Smooth muscle cell of the brain vasculature (primary cell): Measurements from ENCODE around the gene DDIT4.
"Not testable (repeated sequence)": the region's sequence is repeated elsewhere in the genome, so short reads cannot be mapped to it uniquely, and the experiment has no call there.

Experiments used
- DNase-seq: peaks from one replicate; pipeline ENCODE4 v3.0.0-alpha.2; 2012; ENCODE audit warnings: low read depth, low spot score

DDIT4 gene, protein sequence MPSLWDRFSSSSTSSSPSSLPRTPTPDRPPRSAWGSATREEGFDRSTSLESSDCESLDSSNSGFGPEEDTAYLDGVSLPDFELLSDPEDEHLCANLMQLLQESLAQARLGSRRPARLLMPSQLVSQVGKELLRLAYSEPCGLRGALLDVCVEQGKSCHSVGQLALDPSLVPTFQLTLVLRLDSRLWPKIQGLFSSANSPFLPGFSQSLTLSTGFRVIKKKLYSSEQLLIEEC

DNA sequence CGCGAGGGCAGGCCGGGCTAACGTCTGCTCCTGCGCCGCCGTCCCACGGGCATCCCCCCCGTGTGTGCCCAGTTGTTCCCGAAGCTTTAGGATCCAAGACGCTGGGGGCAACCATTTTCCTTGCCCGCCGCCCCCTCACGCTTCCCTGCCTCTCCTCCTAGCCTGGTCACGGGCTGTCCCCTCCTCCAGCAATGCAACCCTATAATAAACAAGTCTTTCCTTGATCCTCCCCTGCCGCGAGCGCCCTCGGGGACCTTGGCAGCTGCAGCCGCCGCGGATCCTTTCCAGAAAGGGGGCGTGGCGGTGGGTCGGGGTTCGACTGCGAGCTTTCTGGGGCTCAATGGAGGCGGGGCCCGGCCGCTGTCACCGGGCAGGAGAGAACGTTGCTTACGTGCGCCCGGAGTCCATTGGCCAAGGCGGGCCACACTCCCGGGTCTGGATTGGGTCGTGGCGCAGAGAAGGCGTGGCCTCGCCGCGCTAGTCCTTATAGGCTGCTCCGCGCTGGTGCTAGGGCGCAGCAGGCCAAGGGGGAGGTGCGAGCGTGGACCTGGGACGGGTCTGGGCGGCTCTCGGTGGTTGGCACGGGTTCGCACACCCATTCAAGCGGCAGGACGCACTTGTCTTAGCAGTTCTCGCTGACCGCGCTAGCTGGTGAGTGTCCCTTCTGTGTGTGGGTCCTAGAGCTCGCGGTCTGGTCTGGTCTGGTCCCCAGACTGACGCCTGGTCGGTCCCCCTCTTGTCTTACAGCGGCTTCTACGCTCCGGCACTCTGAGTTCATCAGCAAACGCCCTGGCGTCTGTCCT is at the start of gene DDIT4:
Gene DDIT4, plus strand, starts transcription at position 515 of the 803 bp plus-strand sequence. CDS start 293 bp downstream, outside the sequence.
- DNase-seq = peak; percentile 97

DNA sequence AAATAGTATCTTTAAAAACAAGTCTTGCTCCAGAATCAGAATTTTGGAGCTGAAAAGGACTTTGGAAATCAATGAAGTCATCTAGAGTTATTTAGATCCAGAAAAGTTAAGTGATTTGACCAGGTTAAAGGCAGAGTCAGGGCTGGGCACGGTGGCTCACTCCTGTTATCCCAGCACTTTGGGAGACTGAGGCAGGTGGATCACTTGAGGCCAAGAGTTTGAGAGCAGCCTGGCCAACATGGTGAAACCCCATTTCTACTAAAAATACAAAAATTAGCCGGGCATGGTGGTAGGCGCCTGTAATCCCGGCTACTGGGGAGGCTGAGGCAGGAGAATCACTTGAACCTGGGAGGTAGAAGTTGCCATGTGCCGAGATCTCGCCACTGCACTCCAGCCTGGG is 49.5 kb upstream of the DDIT4 start:
- not testable (repeated sequence) for DNase-seq

DNA sequence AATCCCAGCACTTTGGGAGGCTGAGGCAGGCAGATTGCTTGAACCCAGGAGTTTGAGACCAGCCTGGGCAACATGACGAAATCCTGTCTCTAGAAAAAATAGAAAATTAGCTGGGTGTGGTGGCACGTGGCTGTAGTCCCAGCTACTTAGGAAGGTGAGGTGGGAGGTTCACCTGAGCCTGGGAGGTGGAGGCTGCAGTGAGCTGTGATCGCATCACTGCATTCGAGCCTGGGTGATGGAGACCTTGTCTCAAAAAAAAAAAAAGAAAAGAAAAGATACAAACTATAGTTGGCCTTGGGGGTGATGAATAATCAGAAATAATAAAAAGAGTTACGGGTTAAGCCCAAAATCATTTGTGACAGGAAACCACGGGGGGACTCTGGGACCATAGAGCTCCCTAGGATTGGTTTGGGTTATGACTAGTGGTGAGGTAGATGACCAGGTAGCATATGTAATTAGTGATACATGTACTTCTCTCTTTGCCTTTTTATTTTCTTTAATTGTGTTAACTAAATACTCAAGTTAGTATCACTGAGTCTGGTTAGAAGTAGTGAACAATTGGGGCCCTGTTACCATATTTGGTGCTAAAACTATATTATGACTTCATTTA is 47.2 kb upstream of the DDIT4 start:
- no peak for DNase-seq

DNA sequence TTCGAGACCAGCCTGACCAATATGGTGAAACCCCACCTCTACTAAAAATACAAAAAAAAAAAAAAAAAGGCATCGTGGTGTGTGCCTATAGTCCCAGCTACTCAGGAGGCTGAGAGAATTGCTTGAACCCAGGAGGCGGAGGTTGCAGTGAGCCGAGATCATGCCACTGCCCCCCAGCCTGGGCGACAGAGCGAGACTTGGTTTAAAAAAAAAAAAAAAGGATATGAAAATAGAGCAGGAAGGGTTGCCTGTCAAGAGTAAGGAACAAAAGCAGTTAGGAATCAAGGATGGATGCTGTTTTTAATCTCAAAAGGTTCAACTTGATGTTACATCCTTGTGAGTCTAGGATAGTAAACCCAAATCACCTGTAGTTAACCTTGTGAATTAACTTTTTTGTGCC is 45.9 kb upstream of the DDIT4 start:
- no peak for DNase-seq

DNA sequence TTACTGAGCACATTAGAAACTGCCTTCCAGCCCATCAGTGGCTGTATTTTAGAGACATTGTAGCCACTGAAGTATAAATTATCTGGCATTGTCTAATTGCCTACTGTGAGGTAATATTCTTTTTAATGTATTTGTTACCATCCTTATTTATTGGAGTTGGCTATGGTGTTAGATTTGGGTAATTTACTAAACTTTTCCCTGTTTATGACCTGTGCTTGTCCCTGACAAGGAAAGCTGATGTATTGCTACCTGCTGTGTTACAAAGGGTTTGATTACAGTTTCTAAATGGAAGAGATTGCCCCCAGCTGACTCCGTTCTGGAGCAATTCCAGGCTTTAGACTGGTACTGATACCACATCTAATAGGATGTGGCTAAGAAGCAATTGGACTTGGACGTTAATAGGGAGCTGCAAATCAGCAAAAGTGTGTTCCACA is 45.4 kb upstream of the DDIT4 start:
- no peak for DNase-seq

DNA sequence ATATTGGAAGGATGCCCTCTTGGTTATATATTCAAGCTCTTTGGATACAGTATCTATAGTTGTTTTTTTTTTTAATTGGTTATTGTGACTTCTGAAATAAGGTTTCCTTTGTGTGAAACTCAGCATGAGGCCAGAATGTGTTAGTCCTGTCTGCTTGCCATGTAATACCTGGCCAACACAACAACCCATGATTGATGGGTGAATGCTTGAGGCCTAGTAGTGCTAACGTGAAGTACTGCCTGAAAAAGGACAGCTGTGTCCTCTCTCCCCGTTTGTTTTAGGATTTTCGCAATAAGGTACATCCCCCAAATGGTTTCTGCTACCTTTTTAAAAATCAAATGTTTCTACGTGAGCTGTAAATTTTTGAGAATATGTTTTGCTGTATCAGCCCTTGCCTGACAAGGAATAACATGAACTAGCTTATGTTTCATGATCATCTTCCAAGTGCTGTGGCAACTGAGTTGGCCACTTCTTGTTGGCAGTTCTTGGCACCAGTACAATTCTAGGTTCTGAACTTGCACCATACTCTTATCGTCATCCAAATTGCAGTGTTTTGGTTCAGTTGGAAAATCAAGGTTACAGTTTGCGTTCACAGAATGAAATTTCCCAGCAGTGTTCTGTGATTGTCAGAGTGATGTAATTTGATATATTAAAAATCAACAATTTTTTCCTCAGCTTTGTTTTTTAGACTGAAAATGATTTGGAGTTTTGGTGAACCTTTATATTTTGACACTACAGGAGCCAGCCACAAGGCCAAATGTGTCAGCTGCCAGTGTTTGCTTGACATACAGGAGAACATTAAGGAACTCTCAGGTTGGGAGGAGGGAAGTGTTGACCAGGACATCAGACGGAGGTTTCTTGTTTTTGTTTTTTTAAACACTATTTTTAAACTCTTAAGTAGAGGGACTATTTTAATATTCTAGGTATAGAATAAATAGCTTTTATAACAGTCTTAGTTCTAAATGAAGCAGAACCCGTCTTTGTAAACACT is 44.2 kb upstream of the DDIT4 start:
- DNase-seq = peak; percentile 49

DNA sequence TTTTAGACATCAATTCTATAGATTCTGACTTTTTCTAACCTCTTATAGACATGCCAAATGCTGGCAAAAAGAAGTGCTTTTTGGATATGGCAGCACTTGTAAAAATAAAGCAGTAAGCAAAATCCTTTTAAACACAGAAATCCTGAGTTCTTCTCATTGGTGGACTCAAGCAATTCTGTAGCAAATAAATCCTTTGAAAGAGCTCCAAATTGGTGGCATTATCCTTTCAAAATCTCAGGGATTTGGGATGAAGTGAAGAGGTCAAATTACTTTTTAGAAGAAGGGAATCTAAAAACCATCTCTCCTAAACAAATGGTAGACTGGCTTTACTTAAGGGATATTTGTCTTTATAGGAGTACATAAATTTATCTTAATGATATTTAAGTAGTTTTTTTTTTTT is 40.1 kb upstream of the DDIT4 start:
- no peak for DNase-seq

DNA sequence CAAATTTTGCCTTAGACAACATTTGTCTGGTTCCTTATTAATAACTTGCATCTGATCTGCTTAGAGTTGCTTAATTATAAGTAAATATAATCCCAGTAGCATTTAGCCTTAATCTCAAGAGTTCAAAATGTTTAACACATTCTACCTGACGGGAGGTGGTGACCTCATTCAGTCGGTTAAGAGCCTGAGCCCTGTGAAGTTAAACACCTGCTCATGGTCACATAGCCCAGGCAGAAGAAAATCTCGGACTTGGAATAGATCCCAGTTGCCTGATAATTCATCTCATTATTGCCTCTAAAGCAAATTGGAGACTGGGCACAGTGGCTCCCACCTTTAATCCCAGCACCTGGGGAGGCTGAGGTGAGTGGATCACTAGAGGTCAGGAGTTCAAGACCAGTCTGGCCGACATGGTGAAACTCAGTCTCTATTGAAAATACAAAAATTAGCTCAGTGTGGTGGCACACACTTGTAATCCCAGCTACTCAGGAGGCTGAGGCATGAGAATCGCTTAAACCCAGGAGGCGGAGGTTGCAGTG is 39.1 kb upstream of the DDIT4 start:
- no peak for DNase-seq

DNA sequence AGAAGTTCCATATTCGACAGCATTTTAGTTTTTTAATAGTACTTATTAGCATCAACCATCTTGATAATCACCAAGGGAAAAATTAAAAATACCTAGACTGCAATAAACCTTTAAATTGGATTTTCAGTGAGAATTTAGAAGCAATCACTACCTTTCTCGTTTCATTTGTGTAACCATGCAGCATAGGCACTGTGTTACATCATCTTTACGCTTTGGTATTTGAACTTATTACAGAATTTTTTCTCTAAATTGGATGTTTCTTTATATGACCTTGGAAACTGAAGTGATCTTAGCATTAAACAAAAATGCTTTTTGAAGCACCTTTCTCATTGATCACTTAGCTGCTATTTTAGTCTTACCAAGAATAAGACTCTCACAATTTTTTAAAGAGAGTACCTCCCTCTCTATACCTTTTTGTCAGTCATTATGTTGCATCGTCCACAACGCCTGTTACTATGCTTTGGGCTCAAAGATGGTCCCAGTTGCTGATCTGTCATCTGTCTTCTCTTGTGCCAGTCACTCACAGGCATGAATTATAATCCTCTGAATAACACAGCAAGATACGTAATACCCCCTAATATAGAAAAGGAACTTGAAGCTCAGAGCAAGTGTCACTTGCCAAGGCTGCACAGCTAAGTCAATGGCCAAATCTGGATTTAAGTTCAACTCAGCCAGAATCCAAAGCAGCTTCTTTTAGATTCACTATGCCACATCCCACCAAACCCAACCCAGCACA is 38.0 kb upstream of the DDIT4 start:
- no peak for DNase-seq

DNA sequence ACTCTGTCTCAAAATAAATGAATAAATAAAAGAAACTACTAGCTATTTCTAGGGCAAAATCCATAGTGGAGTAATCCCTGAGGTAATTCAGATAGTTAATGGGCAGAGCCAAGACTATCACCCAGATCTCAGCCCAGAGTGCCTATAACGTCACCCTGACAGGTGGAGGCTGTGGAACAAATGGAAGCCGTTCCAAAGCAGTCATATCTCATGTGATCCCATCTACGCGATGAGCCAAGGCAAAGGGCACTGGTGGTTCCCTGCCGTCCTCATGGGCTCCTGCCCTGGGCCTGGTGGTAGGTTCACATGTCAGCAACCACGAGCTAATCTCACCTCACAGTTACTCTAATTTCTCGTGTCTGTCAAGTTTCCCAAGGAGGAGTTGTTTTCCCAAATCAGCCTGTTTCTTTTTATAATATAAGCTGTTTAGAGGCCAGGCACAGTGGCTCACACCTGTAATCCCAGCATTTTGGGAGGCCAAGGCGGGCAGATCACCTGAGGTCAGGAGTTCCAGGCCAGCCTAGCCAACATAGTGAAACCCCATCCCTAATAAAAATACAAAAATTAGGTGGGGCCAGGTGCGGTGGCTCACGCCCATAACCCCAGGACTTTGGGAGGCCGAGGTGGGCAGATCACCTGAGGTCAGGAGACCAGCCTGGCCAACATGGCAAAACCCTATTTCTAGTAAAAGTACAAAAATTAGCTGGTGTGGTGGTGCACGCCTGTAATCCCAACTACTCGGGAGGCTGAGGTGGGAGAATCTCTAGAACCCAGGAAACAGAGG is 35.1 kb upstream of the DDIT4 start:
- no peak for DNase-seq

DNA sequence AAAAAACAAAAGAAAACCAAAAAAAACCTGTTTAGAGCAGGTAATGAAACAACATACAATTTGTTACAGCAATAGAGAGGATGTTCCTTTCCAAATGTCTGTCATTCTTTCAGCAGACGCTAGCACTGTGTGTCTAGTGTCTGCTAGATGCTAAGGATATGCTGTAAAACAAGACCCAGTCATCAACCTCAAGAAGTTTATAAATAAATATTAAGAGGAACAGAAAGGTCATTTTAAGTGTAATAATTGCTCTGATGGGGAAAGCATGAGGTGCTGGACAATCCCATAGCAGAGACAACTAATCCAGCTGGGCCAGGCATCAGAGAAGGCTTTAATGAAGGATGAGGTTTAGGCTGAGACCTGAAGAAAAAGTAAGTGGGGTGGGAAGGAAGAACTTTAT is 34.3 kb upstream of the DDIT4 start:
- no peak for DNase-seq

DNA sequence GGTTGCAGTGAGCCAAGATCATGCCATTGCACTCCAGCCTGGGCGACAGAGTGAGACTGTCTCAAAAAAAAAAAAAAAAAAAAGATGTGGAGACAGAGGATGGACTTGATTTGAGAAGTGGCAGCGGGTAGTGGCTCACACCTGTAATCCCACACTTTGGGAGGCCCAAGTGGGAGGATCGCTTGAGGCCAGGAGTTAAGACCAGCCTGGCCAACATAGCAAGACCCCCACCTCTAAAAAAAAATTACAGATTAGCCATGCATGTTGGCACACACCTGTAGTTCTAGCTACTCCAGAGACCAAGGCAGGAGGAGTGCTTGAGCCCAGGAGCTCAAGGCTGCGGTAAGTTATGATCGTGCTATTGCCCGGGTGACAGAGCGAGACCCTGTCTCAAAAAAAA is 33.4 kb upstream of the DDIT4 start:
- no peak for DNase-seq

DNA sequence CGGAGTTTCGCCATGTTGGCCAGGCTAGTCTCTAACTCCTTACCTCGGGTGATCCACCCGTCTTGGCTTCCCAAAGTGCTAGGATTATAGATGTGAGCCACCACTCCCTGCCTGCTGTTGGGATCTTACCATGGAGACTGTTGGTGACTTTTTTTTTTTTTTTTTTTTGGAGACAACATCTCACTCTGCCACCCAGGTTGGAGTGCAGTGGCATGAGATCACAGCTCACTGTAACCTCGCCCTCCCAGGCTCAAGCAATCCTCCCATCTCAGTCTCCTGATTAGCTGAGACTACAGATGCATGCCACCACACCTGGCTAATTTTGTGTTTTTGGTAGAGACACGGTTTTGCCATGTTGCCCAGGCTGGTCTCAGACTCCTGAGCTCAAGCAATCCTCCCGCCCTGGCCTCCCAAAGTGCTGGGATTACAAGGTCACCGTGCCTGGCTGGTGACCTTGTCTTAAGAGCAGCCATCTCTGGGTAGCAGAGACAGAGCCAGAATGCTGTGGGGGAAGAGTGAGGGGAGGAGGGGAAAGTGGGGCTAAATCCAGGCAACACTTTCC is 32.0 kb upstream of the DDIT4 start:
- no peak for DNase-seq

DNA sequence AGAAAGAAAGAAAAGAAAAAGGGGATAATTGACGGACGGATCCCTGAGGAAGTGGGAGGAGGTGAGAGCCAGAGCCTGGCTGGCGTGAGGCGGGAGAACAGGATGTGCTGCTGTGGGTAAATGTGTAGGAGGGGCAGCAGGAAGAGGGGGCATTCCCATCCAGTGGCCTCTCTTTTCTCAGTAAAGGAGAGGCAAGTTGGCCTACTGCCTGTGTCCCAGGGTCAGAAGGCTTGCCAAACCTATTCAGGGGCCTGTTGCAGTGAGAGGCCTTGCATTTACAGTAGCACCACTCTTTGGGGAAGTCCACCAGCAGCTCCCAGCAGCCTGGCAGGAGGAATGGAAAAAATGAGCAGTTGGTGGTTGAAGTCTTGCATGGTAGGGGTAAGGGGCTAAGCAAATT is 31.0 kb upstream of the DDIT4 start:
- no peak for DNase-seq

DNA sequence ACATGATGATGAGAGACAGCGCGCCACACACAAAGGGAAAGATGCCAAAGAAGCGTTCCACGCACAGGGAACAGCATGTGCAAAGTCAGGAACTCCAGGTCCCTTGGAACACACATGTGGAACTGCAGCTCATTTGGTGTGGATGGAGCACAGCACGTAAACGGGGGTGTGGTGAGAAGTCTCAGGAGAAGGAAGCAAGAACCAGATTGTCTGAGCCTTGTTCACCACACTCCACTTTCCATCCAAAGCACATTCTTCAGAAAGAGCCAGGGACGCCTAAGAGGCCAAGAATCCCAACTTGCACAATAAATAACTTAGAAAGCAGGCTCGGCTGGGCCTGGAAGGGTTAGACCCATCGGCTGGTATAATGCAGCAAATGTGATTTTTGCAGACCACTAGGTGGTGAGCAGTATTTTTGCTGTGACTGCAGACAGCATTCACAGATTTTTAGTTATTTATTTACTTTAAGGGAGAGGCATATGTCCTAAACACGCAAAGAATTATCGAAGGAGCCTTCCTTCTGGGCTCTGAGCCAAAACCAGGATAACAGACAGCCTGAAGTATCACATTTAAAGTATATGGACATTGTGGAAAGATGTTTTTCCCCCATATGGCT is 29.8 kb upstream of the DDIT4 start:
- DNase-seq = peak; percentile 75

DNA sequence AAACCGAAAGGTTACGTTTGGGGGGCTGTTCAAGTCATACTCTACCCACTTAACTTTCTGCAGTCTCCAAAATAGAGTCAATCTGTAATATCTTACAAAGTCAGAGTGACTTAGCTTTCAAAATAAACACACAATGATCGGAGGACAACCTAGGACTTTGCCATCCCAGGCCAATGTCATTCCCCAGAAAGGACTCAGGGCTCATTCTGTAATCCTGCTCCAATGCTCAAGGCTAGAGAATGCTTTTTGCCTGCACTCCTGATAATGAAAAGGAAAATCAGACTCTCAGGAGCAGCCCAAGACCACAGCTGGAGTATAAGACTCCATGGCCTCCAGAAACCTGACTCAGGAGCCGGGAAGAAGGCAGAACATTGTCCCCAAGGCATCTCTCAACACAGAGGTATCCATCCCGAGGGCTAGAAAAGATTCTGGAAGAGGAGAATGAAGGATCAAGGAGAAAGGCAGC is 29.1 kb upstream of the DDIT4 start:
- no peak for DNase-seq

DNA sequence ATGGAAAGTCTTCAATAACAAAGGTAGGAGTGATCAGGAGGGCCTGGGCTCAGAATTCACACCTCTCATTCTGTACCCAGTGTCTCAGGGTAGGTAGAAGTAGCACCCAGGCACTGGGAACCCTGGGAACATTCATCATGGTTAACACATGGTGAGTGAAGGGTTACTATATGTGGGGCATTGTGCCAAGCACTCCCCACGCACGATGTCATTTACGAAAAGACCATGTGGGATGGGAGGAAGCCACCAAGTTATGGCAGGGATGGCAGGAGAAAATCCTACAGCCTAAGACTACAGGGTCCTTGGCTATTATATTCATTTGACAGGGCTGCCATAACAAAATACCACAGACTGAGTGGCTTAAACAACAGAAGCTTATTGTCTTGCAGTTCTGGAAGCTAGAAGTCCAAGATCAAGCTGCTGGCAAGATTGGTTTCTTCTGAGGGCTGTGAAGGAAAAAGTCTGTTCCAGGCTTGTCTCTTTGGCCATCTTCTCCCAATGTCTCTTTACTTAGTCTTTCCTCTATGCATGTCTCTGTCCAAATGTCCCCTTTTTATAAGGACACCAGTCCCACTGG is 27.7 kb upstream of the DDIT4 start:
- DNase-seq = no peak

DNA sequence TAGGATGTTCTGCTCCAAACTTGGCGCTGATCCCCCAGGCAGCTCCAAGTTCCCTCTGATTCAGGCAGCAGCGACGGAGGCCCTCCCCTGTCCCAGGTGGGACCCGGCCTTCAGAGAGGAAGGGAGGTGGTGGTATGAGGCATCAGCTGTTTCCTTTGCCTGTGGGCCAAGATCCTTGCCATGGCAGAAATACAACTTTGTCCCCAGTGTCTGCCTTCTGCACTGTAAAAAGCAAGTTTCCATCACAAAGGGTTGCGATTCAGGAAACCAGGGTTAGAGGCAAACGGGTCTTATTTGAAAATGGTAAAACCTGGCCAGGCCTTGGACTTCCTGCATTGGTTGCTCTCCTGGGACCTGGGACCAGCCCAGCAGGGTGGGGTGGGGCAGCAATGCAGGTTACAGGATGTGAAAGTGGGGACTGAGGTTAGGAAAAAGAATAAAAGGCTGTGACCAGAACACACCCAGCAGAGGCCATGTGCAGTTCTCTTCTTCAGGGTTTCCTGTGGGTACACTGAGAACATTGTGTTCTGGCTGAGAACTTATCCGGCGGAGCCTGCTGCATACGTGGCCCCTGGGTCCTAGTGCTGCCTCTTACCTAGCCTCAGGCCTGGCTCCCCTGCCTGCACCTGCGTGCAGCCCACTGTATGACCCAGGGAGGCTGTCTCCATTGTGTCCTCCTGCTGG is 25.1 kb upstream of the DDIT4 start:
- no peak for DNase-seq
